Muscle layer of colon (tissue), 2 donors: Measurements from ENCODE around the gene DCC.

Source experiments
- H3K27ac ChIP-seq: one replicate; pipeline ENCODE4 v1.7.0; 2013; ENCODE audit warnings: low read depth, mild to moderate bottlenecking, low read length, moderate library complexity
- H3K27me3 ChIP-seq, 2 donors: one replicate each; pipeline ENCODE4 v1.7.0; 2013; ENCODE audit warnings: low read length in 2 of 2, mild to moderate bottlenecking in 2 of 2; ENCODE audit not compliant: insufficient read depth in 2 of 2, control insufficient read depth in 1 of 2
- H3K36me3 ChIP-seq: one replicate; pipeline ENCODE4 v1.7.0; 2013; ENCODE audit warnings: mild to moderate bottlenecking, low read length; ENCODE audit not compliant: insufficient read depth
- H3K4me1 ChIP-seq: one replicate; pipeline ENCODE4 v1.7.0; 2013; ENCODE audit warnings: mild to moderate bottlenecking, low read length; ENCODE audit not compliant: insufficient read depth
- H3K4me3 ChIP-seq, 2 donors: one replicate each; pipeline ENCODE4 v1.7.0; 2013; ENCODE audit warnings: low read length in 2 of 2, low read depth in 1 of 2, mild to moderate bottlenecking in 1 of 2, moderate library complexity in 1 of 2
- H3K9ac ChIP-seq: one replicate; pipeline ENCODE4 v1.7.0; 2013; ENCODE audit warnings: low read length
- H3K9me3 ChIP-seq: one replicate; pipeline ENCODE4 v1.7.0; 2013; ENCODE audit warnings: mild to moderate bottlenecking, low read length
- donor health status: abdominal sarcoma.
- donor health status: Adenocarcinoma of cecum.

Gene DCC

GRCh38 chr18:52427521-52428175, 87.7 kb downstream of the DCC start:
- Histone ChIP-seq H3K4me1 (no peaks in the 10 kb centered on the region), H3K9me3 (no peaks in the 10 kb centered on the region), H3K4me3 (no peak overlapping the region), H3K27ac (no peak overlapping the region), H3K9ac (no peak overlapping the region), H3K27me3 (no peaks in the 10 kb centered on the region), H3K36me3 (no peaks in the 10 kb centered on the region)

- Histone ChIP-seq H3K9ac (no peak overlapping the region), H3K4me1 (no peaks in the 10 kb centered on the region), H3K4me3 (no peak overlapping the region), H3K27ac (no peak overlapping the region), H3K27me3 (no peaks in the 10 kb centered on the region), H3K9me3 (no peaks in the 10 kb centered on the region), H3K36me3 (no peaks in the 10 kb centered on the region)
These were observed 91.7 kb downstream of the DCC start for GRCh38 chr18:52431683-52432082.

- H3K9me3 ChIP-seq: no peaks in the 10 kb centered on the region
These were observed 93.8 kb downstream of the DCC start for GRCh38 chr18:52433797-52434196.

GRCh38 chr18:52435301-52435700, 95.3 kb downstream of the DCC start:
- Histone ChIP-seq H3K36me3 (no peaks in the 10 kb centered on the region), H3K9me3 (no peaks in the 10 kb centered on the region)

More at GRCh38 chr18:52433797-52434196, 93.8 kb downstream of the DCC start:
- Histone ChIP-seq H3K27me3 (no peaks in the 10 kb centered on the region), H3K4me3 (no peak overlapping the region), H3K27ac (no peak overlapping the region), H3K9ac (no peak overlapping the region), H3K4me1 (no peaks in the 10 kb centered on the region), H3K36me3 (no peaks in the 10 kb centered on the region)

GRCh38 chr18:52437161-52437560, 97.2 kb downstream of the DCC start:
- H3K36me3 ChIP-seq: no peaks in the 10 kb centered on the region
- H3K27ac ChIP-seq: no peak overlapping the region
- H3K9me3 ChIP-seq: no peaks in the 10 kb centered on the region
- no peaks in the 10 kb centered on the region for H3K4me1 ChIP-seq
- no peak overlapping the region for H3K9ac ChIP-seq
- no peak overlapping the region for H3K4me3 ChIP-seq
- H3K27me3 ChIP-seq: no peaks in the 10 kb centered on the region

More at GRCh38 chr18:52435301-52435700, 95.3 kb downstream of the DCC start:
- Histone ChIP-seq H3K4me1 (no peaks in the 10 kb centered on the region), H3K9ac (no peak overlapping the region), H3K27me3 (no peaks in the 10 kb centered on the region), H3K27ac (no peak overlapping the region), H3K4me3 (no peak overlapping the region)

GRCh38 chr18:52439457-52439856, 99.5 kb downstream of the DCC start:
- H3K9ac ChIP-seq: no peak overlapping the region
- no peak overlapping the region for H3K4me3 ChIP-seq
- H3K36me3 ChIP-seq: no peaks in the 10 kb centered on the region
- H3K27ac ChIP-seq: no peak overlapping the region
- no peaks in the 10 kb centered on the region for H3K9me3 ChIP-seq
- H3K4me1 ChIP-seq: no peaks in the 10 kb centered on the region
- no peaks in the 10 kb centered on the region for H3K27me3 ChIP-seq

GRCh38 chr18:52441794-52442193, 101.8 kb downstream of the DCC start:
- Histone ChIP-seq H3K4me1 (no peaks in the 10 kb centered on the region), H3K9me3 (no peaks in the 10 kb centered on the region), H3K27ac (no peak overlapping the region), H3K27me3 (no peaks in the 10 kb centered on the region), H3K9ac (no peak overlapping the region), H3K36me3 (no peaks in the 10 kb centered on the region), H3K4me3 (no peak overlapping the region)

GRCh38 chr18:52442686-52443085, 102.7 kb downstream of the DCC start:
- Histone ChIP-seq H3K9ac (no peak overlapping the region), H3K27me3 (no peaks in the 10 kb centered on the region), H3K9me3 (no peaks in the 10 kb centered on the region), H3K36me3 (no peaks in the 10 kb centered on the region), H3K4me1 (no peaks in the 10 kb centered on the region), H3K4me3 (no peak overlapping the region), H3K27ac (no peak overlapping the region)

GRCh38 chr18:52451256-52451655, 111.3 kb downstream of the DCC start:
- H3K4me3 ChIP-seq: no peak overlapping the region
- no peaks in the 10 kb centered on the region for H3K36me3 ChIP-seq
- H3K27me3 ChIP-seq: no peaks in the 10 kb centered on the region
- no peaks in the 10 kb centered on the region for H3K9me3 ChIP-seq
- no peak overlapping the region for H3K27ac ChIP-seq
- no peaks in the 10 kb centered on the region for H3K4me1 ChIP-seq
- H3K9ac ChIP-seq: no peak overlapping the region

GRCh38 chr18:52451851-52452250, 111.9 kb downstream of the DCC start:
- no peak overlapping the region for H3K27ac ChIP-seq
- no peaks in the 10 kb centered on the region for H3K27me3 ChIP-seq
- no peaks in the 10 kb centered on the region for H3K36me3 ChIP-seq
- no peaks in the 10 kb centered on the region for H3K9me3 ChIP-seq
- H3K9ac ChIP-seq: no peak overlapping the region
- no peaks in the 10 kb centered on the region for H3K4me1 ChIP-seq
- H3K4me3 ChIP-seq: no peak overlapping the region

- H3K36me3 ChIP-seq: no peaks in the 10 kb centered on the region
- H3K27me3 ChIP-seq: no peaks in the 10 kb centered on the region
- no peaks in the 10 kb centered on the region for H3K9me3 ChIP-seq
- H3K4me1 ChIP-seq: no peaks in the 10 kb centered on the region
- H3K4me3 ChIP-seq: no peak overlapping the region
- no peak overlapping the region for H3K27ac ChIP-seq
- H3K9ac ChIP-seq: no peak overlapping the region
These were observed 112.4 kb downstream of the DCC start for GRCh38 chr18:52452427-52452826.

GRCh38 chr18:52459890-52460289, 119.9 kb downstream of the DCC start:
- no peak overlapping the region for H3K9ac ChIP-seq
- no peaks in the 10 kb centered on the region for H3K9me3 ChIP-seq
- no peak overlapping the region for H3K27ac ChIP-seq
- no peaks in the 10 kb centered on the region for H3K36me3 ChIP-seq
- no peaks in the 10 kb centered on the region for H3K27me3 ChIP-seq
- no peak overlapping the region for H3K4me3 ChIP-seq
- H3K4me1 ChIP-seq: no peaks in the 10 kb centered on the region
